SHP77 treated with DMSO at 0.1 percent for 48 hours (cell line): ENCODE results near the gene NLN.

Experiments used
- DNase-seq: peaks from one replicate; lab custom pipeline; 2025; lab: John Stamatoyannopoulos, UW

Gene NLN

DNA sequence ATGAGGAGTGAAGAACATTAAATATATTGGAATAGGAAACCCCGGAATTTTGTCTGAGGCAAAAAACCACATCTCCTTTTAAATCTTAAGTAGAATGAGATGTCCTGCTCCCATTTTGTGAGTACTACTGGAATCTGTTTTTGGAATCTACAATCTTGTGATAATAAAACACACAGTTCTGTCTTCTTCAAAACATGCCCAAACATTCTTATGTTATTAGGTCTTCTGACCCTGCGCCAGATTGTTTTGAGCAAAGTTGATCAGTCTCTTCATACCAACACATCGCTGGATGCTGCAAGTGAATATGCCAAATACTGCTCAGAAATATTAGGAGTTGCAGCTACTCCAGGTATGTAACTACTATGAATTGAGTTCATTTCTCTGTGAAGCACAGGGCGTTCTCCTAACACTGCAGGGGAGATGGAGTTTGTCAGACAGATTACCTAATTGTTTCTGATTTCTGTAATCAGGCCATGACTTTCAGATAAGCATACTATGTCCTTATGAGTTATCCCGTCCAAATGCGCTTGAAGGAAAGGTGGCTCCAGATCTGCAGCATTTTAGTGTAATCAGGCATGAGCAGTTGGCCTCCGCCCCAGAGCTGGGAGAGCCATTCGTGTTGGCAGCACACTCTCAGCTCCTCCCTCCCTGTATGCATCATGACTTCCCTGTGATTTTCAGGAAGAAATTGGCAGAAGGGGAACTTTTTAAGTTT is 88.0 kb downstream of the NLN start:
- no peak for DNase-seq

DNA sequence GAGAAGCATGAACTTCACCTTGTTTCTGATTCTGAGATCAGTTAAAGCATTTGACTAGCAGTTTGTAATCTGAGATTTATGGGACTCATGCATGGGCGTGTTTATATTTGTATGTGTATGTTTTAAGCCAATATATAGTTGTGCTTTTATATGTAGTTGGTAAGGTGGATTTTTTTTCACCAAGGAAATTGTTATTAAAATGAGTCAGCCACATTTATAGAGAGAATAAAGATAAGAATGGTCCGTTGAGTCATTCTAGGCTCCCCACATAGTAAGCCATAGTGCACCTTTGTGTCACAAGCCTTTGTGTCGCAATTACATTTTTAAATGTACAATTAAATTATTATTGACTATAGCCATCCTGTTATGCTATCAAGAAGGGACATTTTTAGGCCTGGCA is 89.0 kb downstream of the NLN start:
- DNase-seq, result no peak

DNA sequence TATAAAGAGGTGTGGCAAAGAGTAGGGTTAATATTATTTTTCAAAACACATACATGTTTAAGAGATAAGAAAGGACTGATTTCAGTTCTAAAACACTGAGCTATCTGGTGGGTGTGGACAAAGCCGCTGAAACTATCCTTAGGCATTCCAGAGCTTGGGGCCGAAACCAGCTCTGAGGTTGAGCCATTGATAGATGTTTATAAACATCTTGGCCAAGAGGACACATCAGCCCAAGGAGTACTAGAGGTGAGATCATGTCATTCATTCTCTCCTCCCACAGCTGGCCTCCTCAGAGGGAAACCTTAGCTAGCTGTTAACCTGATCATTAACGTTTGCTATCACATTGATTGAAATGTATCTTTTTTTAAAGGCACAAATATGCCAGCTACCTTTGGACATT is 89.9 kb downstream of the NLN start:
- DNase-seq, result no peak

DNA sequence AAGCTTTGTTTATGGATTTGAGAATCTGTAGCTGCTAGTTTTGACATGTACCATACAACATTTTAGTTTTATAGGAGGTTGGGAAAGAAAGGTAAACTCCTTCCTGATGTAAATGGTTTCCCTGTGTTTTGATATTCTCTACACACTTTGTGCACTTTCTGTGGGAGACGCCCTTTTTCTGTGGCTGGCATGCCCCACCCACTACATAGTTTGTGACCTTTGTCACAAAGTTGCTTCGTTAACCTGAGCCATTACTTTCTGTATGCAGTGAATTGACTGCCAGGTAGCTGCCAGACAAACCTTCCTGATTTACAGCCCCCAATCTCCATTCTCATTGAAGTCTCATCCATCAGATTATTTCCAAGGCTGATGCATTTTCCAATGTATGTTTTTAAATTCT is 90.6 kb downstream of the NLN start:
- no peak for DNase-seq

DNA sequence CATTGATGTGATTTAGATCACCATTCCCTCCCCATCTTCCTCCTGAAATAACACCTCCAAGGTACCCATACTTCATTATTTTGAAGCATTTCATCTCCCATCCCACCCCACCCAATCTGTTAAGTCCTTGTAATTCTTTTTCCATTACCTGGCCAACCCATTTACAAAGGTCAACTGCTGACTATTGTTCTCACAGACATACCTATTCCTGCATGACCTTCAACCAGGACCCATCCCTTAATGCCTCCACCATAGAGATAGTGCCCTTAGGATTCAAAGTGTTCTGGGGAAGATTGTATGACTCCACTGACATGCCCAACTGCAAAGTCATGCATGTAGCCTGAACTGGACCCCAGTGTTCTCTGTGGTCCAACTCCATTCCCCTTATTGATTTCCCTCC is 91.2 kb downstream of the NLN start:
- no peak for DNase-seq

DNA sequence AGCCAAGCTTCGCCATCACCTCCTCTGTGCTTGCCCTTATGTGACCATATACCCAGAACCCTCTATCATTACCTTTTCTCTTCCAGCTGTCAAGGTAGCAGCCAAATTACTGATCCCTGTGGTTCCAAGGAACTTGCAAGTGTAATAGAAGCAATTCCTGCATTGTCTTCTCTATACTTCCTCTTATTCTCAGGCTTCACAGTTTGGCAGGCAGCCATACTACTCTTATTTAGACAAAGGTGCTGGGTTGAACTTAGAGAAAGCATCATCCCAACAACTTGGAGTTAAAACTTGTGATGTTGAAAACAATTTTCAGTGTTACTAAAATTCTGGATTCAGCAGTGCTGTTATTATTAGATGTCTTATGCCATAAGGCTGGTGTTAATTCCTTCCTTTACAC is 93.2 kb downstream of the NLN start:
- DNase-seq, result no peak

DNA sequence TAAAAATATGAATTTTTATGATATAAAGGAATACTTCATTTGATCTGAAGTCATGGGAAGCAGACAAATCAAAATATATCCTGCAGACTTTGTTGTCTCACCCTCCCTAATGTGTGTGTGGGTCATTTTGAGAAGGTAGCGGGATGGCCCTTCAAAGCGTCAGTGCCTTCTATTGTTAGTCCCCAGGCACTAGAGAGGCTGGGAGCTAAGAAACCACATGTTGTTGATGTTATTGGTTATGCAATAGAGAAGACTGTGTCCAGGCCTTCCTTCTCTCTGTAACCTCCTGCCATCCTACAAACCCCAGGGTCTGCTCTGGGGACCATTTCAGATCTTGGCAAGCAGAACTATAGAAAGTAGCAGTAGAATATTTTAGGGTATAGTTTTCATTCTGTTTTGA is 94.7 kb downstream of the NLN start:
- DNase-seq, result no peak

DNA sequence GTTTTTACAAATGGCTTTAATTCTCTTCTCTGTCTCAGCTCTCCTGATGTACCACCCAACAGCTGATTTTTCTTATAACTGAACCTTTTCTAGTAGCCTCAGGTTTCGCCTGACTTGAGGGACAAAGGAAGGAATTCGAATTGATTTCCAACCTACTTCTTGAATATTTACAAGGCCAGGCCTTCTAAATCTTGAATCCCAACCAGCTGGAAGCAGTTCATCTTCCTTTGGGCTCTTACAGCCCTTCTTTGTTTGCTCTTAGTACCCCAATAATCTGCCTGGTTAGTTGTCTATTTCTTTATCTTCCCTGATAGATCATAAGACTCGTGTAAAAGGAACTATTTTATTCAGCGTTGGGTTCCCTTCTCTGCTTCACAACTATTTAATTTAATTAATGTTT is 95.9 kb downstream of the NLN start:
- no peak for DNase-seq

DNA sequence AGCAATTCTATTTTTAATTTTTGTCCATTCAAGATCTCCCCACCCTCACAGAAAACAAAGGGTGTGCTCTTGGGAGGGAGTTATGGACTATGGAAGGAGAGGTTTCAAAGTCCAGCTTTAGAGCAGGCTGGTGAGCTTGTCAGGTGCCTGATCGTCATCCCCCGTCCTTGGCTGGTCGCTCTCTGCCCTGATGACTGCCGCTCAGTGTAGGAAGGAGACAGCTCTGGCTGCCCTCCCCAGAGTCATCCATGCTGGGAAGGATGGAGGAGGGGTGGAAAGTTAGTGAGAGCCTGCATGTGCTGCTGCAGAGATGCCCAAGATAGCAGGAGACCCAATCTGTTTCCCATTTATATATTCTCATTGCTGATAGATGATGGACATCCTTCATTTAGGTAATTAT is 96.6 kb downstream of the NLN start:
- DNase-seq, result no peak

DNA sequence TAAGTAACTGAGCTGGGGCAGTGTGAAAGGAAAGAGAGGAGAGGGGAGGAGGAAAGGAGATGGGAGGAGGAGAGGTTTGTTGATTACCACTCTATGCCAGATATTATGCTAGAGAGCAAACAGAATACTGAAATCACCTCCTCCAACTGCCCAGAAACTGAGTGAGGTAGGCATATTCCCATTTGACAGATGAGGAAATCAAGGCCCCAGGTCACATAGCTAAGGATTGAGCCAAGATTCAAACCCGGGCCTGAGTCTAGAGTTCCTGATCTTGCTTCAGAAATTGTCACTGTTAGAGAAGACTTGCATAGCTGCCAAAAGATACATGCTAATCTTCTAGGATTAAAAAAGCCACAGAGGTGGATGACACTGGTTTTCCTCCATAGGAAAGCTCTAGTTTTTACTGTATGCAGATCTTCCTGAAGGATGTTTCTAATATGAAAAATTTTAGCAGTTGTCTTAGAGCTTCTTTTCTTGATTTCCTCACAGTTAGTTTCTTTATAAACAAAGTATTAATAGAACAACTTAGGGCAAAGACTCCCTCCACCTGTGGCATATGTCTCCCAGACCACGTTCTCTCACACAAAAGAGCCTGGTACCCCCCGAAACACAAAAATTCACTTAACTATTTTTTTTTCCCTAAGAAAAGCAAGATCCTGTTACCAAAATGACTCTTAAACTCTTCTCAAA is 97.4 kb downstream of the NLN start:
- DNase-seq, result no peak

DNA sequence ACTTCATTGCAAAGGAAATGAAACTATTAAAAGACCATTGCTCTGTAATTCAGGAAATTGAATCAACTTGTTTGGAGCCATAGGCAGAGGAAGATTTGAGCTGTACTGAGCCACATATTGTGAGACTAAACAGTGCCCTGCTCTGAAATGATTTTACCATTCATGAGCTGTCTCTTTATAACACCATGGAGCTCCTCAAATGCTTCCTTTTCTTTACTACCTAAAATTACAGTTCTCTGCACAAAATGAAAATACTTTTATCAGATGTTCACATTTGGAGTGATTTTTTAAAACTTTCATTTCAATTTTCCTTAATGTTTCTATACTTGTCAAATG is 97.9 kb downstream of the NLN start:
- no peak for DNase-seq

DNA sequence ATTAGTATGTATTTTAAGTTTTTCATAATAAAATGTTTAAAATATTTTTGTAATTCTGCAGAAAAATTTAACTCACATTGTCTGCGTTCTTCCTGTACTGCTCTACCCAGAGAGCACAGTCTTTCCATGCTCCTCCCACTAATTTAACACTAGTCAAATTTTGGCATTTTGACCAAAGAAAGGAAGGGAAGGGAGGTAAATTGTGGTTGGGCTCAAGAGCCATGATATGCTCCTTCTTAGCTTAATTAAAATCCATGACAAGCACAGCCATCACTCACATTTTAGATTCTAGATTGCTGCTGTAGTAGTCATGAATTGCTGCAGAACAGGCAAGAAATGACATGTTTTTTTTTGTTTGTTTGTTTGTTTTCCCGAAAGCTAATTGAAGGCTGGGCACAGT is 98.4 kb downstream of the NLN start:
- DNase-seq, result no peak

DNA sequence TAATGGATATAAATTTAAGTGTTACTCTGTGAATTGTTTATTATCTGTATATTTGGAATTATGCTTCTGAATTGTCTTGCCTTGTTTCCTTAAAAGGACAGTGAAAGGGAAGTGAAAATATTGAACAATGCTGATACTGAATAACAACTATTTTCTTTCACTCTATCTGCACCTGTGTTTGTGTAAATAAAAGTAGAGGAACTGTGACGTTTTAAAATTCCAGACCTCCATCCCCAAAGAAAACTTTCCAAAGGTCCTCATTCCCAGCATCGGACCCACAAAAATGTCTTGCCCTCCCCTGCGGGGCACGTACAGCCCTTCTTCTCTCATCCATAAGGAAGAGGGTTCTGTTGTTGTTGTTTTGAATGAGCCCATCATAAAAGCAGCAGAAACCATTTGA is 100.0 kb downstream of the NLN start:
- no peak for DNase-seq

DNA sequence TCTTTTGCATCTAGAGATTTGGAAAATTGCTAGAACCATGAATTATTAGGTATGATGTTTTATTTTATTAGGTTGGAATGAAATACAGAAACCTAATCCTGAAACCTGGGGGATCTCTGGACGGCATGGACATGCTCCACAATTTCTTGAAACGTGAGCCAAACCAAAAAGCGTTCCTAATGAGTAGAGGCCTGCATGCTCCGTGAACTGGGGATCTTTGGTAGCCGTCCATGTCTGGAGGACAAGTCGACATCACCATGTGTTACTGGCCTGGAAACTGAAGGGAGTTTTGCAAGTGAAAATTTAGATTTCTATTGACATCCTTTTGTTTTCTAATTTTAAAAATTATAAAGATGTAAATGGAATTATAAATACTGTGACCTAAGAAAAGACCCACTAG is 100.7 kb downstream of the NLN start:
- no peak for DNase-seq

DNA sequence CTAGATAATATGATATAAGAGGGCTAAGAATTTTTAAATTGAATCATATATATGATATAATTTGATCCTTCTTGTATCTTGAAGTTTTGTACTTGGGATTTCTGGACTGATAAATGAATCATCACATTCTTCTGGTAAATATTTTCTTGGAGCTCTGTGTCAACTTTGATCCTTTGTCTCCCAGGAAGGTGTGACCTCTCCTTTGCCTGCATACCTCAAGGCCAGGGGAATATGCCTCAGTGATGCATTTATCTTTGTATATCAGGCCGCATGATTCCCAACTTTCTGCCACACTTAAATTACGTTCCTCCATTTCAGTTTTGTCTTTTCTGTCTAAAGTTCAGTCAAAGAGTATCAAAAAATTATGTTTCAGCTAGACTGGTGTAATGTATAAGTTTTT is 101.2 kb downstream of the NLN start:
- DNase-seq, result no peak

DNA sequence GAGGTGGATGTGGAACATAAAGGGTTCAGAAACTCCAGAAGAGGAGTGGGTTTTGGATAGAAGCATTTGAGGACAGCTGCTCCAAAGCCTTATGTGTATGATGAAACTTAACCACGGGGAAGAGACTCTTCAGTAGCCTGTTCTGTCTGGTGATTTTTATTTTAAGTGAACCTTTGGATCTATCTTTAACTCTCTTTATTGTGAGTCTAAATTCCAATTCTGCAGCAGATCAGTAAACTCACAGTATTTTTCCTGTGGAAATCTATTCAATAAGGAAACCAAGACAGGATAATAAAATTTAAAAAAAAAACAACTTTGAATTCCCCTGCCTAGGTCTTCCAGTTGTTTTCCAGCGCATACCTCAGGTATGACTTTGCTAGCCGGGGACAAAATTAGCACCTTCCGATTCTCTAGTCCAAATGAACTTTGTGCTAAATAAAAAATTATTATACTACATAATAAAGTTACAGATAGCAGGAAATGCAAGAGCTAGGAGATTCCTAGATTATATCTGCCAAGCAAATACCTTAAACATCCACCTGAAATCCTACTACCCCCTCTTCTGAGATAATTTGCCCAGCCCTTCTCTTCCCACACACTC is 101.9 kb downstream of the NLN start:
- no peak for DNase-seq

DNA sequence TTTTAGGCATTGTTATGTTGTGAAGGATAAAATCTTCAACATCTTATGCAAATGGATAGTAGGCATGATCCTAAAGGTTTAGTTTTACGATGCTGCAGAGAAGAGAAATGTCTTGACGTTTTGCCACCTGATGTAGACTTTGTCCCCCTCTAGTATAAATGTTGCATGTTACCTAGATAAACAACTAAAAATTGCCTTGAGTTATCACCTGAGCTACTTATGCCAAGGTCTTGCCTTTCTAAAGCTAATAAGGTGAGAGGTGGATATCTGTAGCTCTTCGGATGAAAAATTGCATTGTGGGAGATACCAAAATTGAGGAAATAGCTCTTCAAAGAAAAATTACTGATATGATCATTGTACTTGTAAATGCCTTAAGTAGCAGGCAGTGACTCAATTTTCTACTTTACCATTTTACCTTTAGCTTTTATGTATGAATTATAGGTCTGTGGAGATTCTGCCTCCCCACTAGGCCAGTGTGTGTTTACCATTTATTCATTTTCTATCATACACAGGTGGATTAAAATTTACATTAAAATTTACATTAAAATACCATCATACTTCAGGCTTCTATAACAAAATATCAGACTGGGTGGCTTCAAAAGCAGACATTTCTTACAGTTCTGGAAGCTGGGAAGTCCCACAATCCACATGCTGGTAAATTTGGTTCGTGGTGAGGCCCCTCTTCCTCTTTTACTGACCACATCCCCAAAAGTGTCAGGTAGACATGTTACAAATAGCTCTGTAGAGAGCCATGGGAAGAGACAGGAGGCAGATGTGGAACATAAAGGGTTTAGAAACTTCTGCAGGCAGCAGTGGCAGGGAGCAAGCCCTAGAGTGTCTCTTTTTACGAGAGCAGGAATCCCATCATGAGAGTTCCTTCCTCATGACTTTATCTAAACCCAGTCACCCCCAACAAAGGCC is 103.7 kb downstream of the NLN start:
- no peak for DNase-seq

DNA sequence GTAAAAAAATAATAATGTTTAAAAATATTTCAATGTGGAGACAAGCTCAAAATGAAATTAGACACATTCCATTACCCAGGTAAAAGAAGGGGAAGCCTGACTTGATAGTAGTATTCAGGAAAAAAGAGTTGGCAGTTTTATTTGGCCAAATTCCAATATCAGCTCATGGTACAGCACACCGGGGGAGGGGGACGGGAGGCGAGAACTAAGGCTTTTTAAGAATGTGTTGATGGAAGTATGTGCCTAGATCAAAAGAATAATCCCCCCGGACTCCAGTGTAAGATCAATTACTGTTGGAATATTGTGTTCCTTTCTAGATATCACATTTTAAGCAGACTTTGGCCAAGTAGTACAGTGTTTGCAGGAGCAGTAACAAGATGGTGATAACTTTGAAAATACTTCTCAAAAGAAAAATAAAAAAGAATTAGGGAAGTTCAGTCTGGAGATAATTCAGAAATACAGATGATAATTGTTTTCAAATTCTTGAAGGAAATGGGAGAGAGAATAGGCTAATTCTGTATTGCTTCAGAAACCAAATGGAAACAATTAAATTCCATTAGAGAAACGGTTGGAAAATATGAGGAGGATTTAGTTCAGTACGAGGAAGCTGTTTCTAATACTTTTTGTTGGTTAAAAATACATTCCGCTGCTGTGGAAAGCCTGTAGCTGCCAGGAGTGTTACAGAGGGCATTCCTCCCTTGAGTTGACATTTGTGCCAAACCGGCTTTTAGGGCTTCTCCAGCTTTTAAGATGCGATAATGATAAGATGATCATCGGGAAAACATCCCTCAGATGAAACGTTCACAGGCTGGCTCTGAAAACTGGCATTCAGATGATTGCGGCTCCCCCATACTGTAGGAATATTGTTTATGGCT is 106.3 kb downstream of the NLN start:
- DNase-seq, result no peak

DNA sequence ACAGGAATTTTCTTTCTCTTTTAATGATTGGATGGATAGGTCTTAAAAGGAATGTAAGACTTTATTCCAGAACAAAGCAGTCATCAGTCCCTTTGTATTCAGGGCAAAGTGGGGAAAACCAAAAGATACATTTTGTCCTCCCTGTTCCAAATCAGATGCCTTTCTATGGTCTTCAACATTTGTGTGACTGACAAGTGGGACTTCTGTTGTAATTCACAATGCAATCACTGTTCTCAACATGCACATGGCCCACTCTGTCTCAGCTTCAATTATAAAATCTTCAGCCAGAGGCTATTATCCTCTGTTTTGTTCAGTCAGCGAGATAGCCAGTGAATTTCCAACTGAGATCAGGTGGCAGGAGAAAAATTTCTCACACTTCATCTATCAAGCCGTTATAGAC is 108.9 kb downstream of the NLN start:
- no peak for DNase-seq

DNA sequence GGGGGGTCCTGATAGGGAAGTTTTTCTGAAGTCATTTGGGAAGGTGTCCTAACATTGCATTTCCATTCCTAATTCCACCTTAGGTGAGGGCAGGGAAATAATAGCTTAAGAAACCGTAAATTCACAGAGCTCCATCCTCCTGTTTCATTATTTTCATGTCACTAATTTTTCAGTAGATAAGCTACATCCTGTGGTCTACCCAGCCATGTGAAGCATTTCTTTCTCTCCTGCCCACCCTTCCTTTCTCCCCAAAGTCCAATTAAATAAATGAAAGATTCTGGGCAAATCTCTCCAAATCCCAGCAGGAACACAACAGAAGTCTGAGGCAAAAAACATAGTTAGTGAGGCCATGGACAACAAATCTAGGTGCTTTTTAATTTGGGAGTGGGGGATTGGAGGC is 109.3 kb downstream of the NLN start:
- DNase-seq, result no peak

DNA sequence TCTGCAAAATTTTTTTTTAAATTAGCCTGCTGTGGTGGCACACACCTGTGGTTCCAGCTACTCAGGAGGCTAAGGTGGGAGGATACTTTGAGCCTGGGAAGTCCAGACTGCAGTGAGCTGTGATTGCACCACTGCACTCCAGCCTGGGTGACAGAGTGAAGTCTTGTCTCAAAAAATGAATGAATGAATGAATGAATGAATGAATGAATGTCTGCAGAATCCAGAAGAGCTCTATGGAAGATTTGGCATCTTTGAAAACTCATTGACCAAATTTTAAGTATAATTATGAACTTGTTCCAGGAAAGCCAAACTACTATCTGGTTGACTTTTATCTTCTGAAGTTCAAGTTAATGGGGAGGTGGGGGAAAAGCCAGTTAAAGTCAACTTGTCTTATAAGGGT is 110.1 kb downstream of the NLN start:
- DNase-seq, result no peak
